Tibial artery (tissue), 4 donors: ENCODE measurements around the gene TRIOBP.

Experiments
- DNase-seq, 2 donors: peaks; one replicate each; pipeline ENCODE4 v3.0.0-alpha.2; 2019
- H3K27ac ChIP-seq, 2 donors: fragments of 200-600 bp; sonication (generic) in 1 of 2; 1 replicate in 1 of 2; 2 replicates in 1 of 2; pipeline ENCODE4 v1.5.1; 2018 to 2019; ENCODE audit warnings: mild to moderate bottlenecking in 1 of 2
- H3K27me3 ChIP-seq, 2 donors: fragments of 200-600 bp; sonication (generic) in 1 of 2; one replicate each; pipeline versions ENCODE4 v1.5.1 to v1.6.0; 2016 to 2019
- H3K36me3 ChIP-seq, 3 donors: fragments of 200-600 bp; sonication (generic) in 2 of 3; one replicate each; pipeline ENCODE4 v1.5.1; 2016 to 2019; ENCODE audit warnings: mild to moderate bottlenecking in 2 of 3
- H3K4me1 ChIP-seq, 4 donors: fragments of 200-600 bp; sonication (generic) in 2 of 4; 1 replicate in 3 of 4; 2 replicates in 1 of 4; pipeline ENCODE4 v1.5.1; 2016 to 2019
- H3K4me3 ChIP-seq, 2 donors: fragments of 200-600 bp; sonication (generic) in 1 of 2; 1 replicate in 1 of 2; 2 replicates in 1 of 2; pipeline ENCODE4 v1.5.1; 2018 to 2019; ENCODE audit warnings: mild to moderate bottlenecking in 2 of 2
- H3K9me3 ChIP-seq, 3 donors: fragments of 200-600 bp; sonication (generic) in 1 of 3; one replicate each; pipeline ENCODE4 v1.5.1; 2016 to 2019
- CTCF ChIP-seq, 2 experiments: fragments of 200-600 bp in 1 of 2; fragments of 450-650 bp in 1 of 2; IDR thresholded peaks; one replicate each; pipeline ENCODE4 v1.5.1; 2017 to 2019; ENCODE audit warnings: antibody characterized with exemption in 2 of 2, mild to moderate bottlenecking in 1 of 2, moderate library complexity in 1 of 2
- intact Hi-C: fragments of 100-400 bp; cut with DNase I; formaldehyde crosslinking; loops from one replicate; pipeline ENCODE4 v1.15.0; 2023; ENCODE audit warnings: low total_unique reads

TRIOBP gene

GRCh38 chr22:37740455-37741311, 43.8 kb downstream of the TRIOBP start:
- H3K4me1 ChIP-seq, result peaks cover 0 to 18% (median 15%) of the 10 kb centered on the region in 4 donors

GRCh38 chr22:37741312-37741795, 44.5 kb downstream of the TRIOBP start:
- peak; percentile 88 to 91 for DNase-seq
- Histone ChIP-seq H3K4me1 (peaks cover 0 to 18% (median 15%) of the 10 kb centered on the region in 4 donors), H3K27me3 (no peaks in the 10 kb centered on the region), H3K4me3 (no peak overlapping the region), H3K36me3 (no peaks in the 10 kb centered on the region), H3K9me3 (no peaks in the 10 kb centered on the region), H3K27ac (no peak overlapping the region)
- no peak for TF ChIP-seq CTCF (IDR thresholded peaks at IDR 0.05)
- intact Hi-C loops, result no loop called here

More at GRCh38 chr22:37740455-37741311, 43.8 kb downstream of the TRIOBP start:
- Histone ChIP-seq H3K27me3 (no peaks in the 10 kb centered on the region), H3K9me3 (no peaks in the 10 kb centered on the region), H3K36me3 (no peaks in the 10 kb centered on the region), H3K4me3 (no peak overlapping the region), H3K27ac (no peak overlapping the region)
- DNase-seq, result no peak
- intact Hi-C loops, result no loop called here
- no peak for TF ChIP-seq CTCF (IDR thresholded peaks at IDR 0.05)

GRCh38 chr22:37742376-37743171, 45.7 kb downstream of the TRIOBP start:
- H3K36me3 ChIP-seq, result no peaks in the 10 kb centered on the region
- intact Hi-C loops, result no loop called here
- no peaks in the 10 kb centered on the region for H3K27me3 ChIP-seq
- H3K4me3 ChIP-seq, result no peak overlapping the region
- peak in 1 of 2 donors; percentile 44 for DNase-seq
- no peak overlapping the region for H3K27ac ChIP-seq
- H3K4me1 ChIP-seq, result peaks cover 0 to 27% (median 22%) of the 10 kb centered on the region in 4 donors
- TF ChIP-seq CTCF (IDR thresholded peaks at IDR 0.05), result no peak
- no peaks in the 10 kb centered on the region for H3K9me3 ChIP-seq

GRCh38 chr22:37744589-37744988, 47.7 kb downstream of the TRIOBP start:
- Histone ChIP-seq H3K27me3 (no peaks in the 10 kb centered on the region), H3K27ac (no peak overlapping the region), H3K9me3 (no peaks in the 10 kb centered on the region), H3K4me3 (no peak overlapping the region), H3K36me3 (no peaks in the 10 kb centered on the region), H3K4me1 (peaks cover 0 to 47% (median 41%) of the 10 kb centered on the region in 4 donors)
- TF ChIP-seq CTCF (IDR thresholded peaks at IDR 0.05), result no peak
- no peak for DNase-seq
- intact Hi-C loops, result no loop called here

- H3K36me3 ChIP-seq, result no peaks in the 10 kb centered on the region
- no peaks in the 10 kb centered on the region for H3K27me3 ChIP-seq
- peak overlapping the region; percentile 89 to 95 for H3K27ac ChIP-seq
- no peaks in the 10 kb centered on the region for H3K9me3 ChIP-seq
- DNase-seq, result peak; percentile 90 to 96
- H3K4me1 ChIP-seq, result peaks cover 0 to 55% (median 49%) of the 10 kb centered on the region in 4 donors
- peak overlapping the region; percentile 98 to 100 for H3K4me3 ChIP-seq
- TF ChIP-seq CTCF (IDR thresholded peaks at IDR 0.05), result no peak
- intact Hi-C loops, result no loop called here
Measured at GRCh38 chr22:37745548-37746365, 48.9 kb downstream of the TRIOBP start.
